Endothelial cell of umbilical vein (primary cell): ENCODE results near the gene BRD1. TPM values are rescaled to one million over a fixed set of nuclear protein-coding genes. Genes with fewer than 3 reads are reported as not detected.

Experiments used
- BruUV-seq: library from RNA; stranded (reverse); fragments of 400-500 nt; replicated peaks from 2 replicates; lab custom pipeline; 2021; lab: Mats Ljungman, UMichigan
- CTCF ChIA-PET: fragments of 300-600, 350-600 bp; sonication (Branson Sonifier 250); formaldehyde crosslinking; loops from one replicate; lab custom pipeline; 2021; ENCODE audit warnings: antibody characterized with exemption, inconsistent platforms; lab: Charles Lee
- POLR2A ChIA-PET: fragments of 300-600, 350-600 bp; sonication (Branson Sonifier 250); formaldehyde crosslinking; loops from one replicate; lab custom pipeline; 2021; ENCODE audit warnings: antibody characterized with exemption, inconsistent platforms; lab: Charles Lee
- DNase-seq: peaks from one replicate; pipeline ENCODE4 v3.0.0-alpha.2; 2011; ENCODE audit warnings: low read depth, low spot score
- FAIRE-seq: peaks from 2 replicates; lab custom pipeline; 2011; peaks lifted over from hg19 to GRCh38; lab: Jason Lieb, UNC
- H2AFZ ChIP-seq: 2 replicates; pipeline ENCODE4 v1.6.0; 2012; ENCODE audit warnings: low read depth, low read length, control low read depth, inconsistent platforms
- H3K27ac ChIP-seq: 2 replicates; pipeline ENCODE4 v1.5.1; 2011; ENCODE audit warnings: low read depth, mild to moderate bottlenecking, control low read depth, low read length, moderate library complexity; ENCODE audit not compliant: insufficient read depth
- H3K27me3 ChIP-seq, 2 experiments: 2 replicates each; pipeline versions ENCODE4 v1.6.0 to v1.6.1; 2011; ENCODE audit warnings: low read length in 2 of 2, mixed read lengths in 1 of 2; ENCODE audit not compliant: control insufficient read depth in 2 of 2, insufficient read depth in 2 of 2
- H3K36me3 ChIP-seq, 2 experiments: 2 replicates in 1 of 2; 3 replicates in 1 of 2; pipeline ENCODE4 v1.5.1; 2011; ENCODE audit warnings: low read length in 2 of 2, mild to moderate bottlenecking in 1 of 2, moderate library complexity in 1 of 2; ENCODE audit not compliant: control insufficient read depth in 2 of 2, insufficient read depth in 2 of 2; ENCODE audit errors: extremely low read depth in 1 of 2
- H3K4me1 ChIP-seq: 3 replicates; pipeline ENCODE4 v1.5.1; 2011; ENCODE audit warnings: mild to moderate bottlenecking, low read length; ENCODE audit not compliant: control insufficient read depth, insufficient read depth; ENCODE audit errors: extremely low read depth
- H3K4me2 ChIP-seq: 2 replicates; pipeline ENCODE4 v1.6.1; 2011; ENCODE audit warnings: low read length, control low read depth, mixed read lengths; ENCODE audit not compliant: insufficient read depth
- H3K4me3 ChIP-seq, 3 experiments: fragments of 200-600 bp in 1 of 3; sonication (generic), shearing (Covaris generic) in 1 of 3; replicated peaks in 1 of 3; 2 replicates each; pipeline ENCODE4 v1.5.1; 2011 to 2016; ENCODE audit warnings: control low read depth in 3 of 3, low read length in 3 of 3, mild to moderate bottlenecking in 2 of 3, inconsistent platforms in 1 of 3, low read depth in 1 of 3, moderate library complexity in 1 of 3; ENCODE audit not compliant: insufficient read depth in 1 of 3
- H3K79me2 ChIP-seq: 2 replicates; pipeline ENCODE4 v1.6.0; 2012; ENCODE audit warnings: low read length, inconsistent platforms; ENCODE audit not compliant: control insufficient read depth, insufficient read depth
- H3K9ac ChIP-seq: replicated peaks from 2 replicates; pipeline ENCODE3; 2011; ENCODE audit warnings: low read length, control low read depth; ENCODE audit not compliant: insufficient read depth; ENCODE audit errors: extremely low read depth
- H3K9me1 ChIP-seq: replicated peaks from 3 replicates; pipeline ENCODE4 v1.6.0; 2011; ENCODE audit warnings: mild to moderate bottlenecking, low read length; ENCODE audit not compliant: control insufficient read depth, insufficient read depth; ENCODE audit errors: extremely low read depth
- H3K9me3 ChIP-seq: replicated peaks from 2 replicates; pipeline ENCODE4 v1.5.1; 2012; ENCODE audit warnings: low read length, inconsistent platforms; ENCODE audit not compliant: control insufficient read depth, insufficient read depth
- H4K20me1 ChIP-seq: replicated peaks from 2 replicates; pipeline ENCODE3; 2011; ENCODE audit warnings: mild to moderate bottlenecking, low read length; ENCODE audit not compliant: control insufficient read depth, insufficient read depth; ENCODE audit errors: extremely low read depth
- EZH2 ChIP-seq: IDR thresholded peaks from 2 replicates; pipeline ENCODE4 v1.6.1; 2012; ENCODE audit warnings: borderline replicate concordance, low read depth, mild to moderate bottlenecking, moderate library complexity, low read length, inconsistent platforms; ENCODE audit not compliant: severe bottlenecking
- FOS ChIP-seq: IDR thresholded peaks from 2 replicates; pipeline ENCODE4 v1.6.1; 2011; ENCODE audit warnings: mild to moderate bottlenecking, low read length, moderate library complexity, borderline replicate concordance; ENCODE audit not compliant: insufficient read depth
- GATA2 ChIP-seq: IDR thresholded peaks from 2 replicates; pipeline ENCODE4 v1.7.0; 2011; ENCODE audit warnings: low read depth, mild to moderate bottlenecking, moderate library complexity, mixed read lengths, low read length; ENCODE audit not compliant: insufficient read length, insufficient read depth
- JUN ChIP-seq: IDR thresholded peaks from 2 replicates; pipeline ENCODE4 v1.6.1; 2011; ENCODE audit warnings: borderline replicate concordance, low read depth; ENCODE audit not compliant: insufficient read length, insufficient read depth
- MAX ChIP-seq: IDR thresholded peaks from 2 replicates; pipeline ENCODE4 v1.6.1; 2011; ENCODE audit not compliant: insufficient read depth, insufficient read length
- MYC ChIP-seq: IDR thresholded peaks from one replicate; pipeline ENCODE4 v1.6.1; 2011; ENCODE audit warnings: mild to moderate bottlenecking, low read depth, low read length
- POLR2AphosphoS5 ChIP-seq: IDR thresholded peaks from 2 replicates; pipeline ENCODE4 v1.6.1; 2012; ENCODE audit warnings: low read depth, mild to moderate bottlenecking, control low read depth, low read length, moderate library complexity; ENCODE audit not compliant: insufficient read depth
- dilution Hi-C: fragments of 300-500 bp; cut with MboI; formaldehyde crosslinking; loops from one replicate; pipeline ENCODE4 v1.15.0; 2019; ENCODE audit warnings: low sequenced_read_pairs; ENCODE audit not compliant: extremely low pct_ligation_motif_present
- intact Hi-C: fragments of 100-400 bp; cut with micrococcal nuclease; formaldehyde crosslinking; loops from one replicate; pipeline ENCODE4 v1.10.0; 2022
- polyA plus RNA-seq, 4 experiments: library from polyadenylated mRNA; depleted of rRNA in 3 of 4; stranded (reverse) in 3 of 4; unstranded in 1 of 4; fragments of >200 nt; gene quantifications; 2 replicates each; pipeline versions ENCODE4 v1.2.1 to v1.2.3, GENCODE V29; 2011 to 2012; ENCODE audit warnings: missing spikeins in 1 of 4
- total RNA-seq: library from RNA; stranded (reverse); gene quantifications from 2 replicates; pipeline ENCODE4 v1.2.3, GENCODE V29; 2021
- TF ChIP-seq, protein P1 (sequence below), 2 donors: IDR thresholded peaks; 1 replicate in 1 of 2; 2 replicates in 1 of 2; pipeline ENCODE4 v1.5.1; 2011; ENCODE audit warnings: low read length in 2 of 2, mild to moderate bottlenecking in 2 of 2, moderate library complexity in 2 of 2, control low read depth in 1 of 2, inconsistent platforms in 1 of 2, low read depth in 1 of 2; ENCODE audit not compliant: insufficient read depth in 1 of 2; ENCODE audit errors: extremely low read depth in 1 of 2

The BRD1 gene
- total and polyA plus RNA-seq, 2 donors (not counting 3 experiments of a cell fraction or from before 2014, with no cell fraction given) = 8.1 to 41.1 TPM

- ChIA-PET CTCF (interaction anchor here (1.3 to 2.6 kb wide), 2 partner anchors 9 to 16 kb away, joined by 3 to 11 read pairs; no protein-coding TSS in a partner anchor), POLR2A (no interaction called here)
- H3K9me3 ChIP-seq = no peaks in the 10 kb centered on the region
- no peak overlapping the region for H3K4me3 ChIP-seq
- H3K79me2 ChIP-seq = peaks cover 21% of the 10 kb centered on the region
- no peak overlapping the region for H3K4me2 ChIP-seq
- dilution Hi-C loops = no loop called here
- FAIRE-seq (no peak), DNase-seq (no peak)
- TF ChIP-seq EZH2 (no peak), POLR2AphosphoS5 (no peak), MAX (no peak), MYC (no peak), FOS (no peak)
- H3K4me1 ChIP-seq = no peaks in the 10 kb centered on the region
- no peak overlapping the region for H3K9ac ChIP-seq
- no peak overlapping the region for H3K27ac ChIP-seq
- intact Hi-C loops = no loop called here
- H2AFZ ChIP-seq = no peak overlapping the region
- no TSS peak for BruUV-seq
- no peaks in the 10 kb centered on the region for H3K27me3 ChIP-seq
- H3K36me3 ChIP-seq = peaks cover 16 to 35% of the 10 kb centered on the region in 2 experiments
- no peaks in the 10 kb centered on the region for H4K20me1 ChIP-seq
- H3K9me1 ChIP-seq = no peaks in the 10 kb centered on the region
Measured at GRCh38 chr22:49775867-49776511, 51.7 kb downstream of the BRD1 start.

DNA sequence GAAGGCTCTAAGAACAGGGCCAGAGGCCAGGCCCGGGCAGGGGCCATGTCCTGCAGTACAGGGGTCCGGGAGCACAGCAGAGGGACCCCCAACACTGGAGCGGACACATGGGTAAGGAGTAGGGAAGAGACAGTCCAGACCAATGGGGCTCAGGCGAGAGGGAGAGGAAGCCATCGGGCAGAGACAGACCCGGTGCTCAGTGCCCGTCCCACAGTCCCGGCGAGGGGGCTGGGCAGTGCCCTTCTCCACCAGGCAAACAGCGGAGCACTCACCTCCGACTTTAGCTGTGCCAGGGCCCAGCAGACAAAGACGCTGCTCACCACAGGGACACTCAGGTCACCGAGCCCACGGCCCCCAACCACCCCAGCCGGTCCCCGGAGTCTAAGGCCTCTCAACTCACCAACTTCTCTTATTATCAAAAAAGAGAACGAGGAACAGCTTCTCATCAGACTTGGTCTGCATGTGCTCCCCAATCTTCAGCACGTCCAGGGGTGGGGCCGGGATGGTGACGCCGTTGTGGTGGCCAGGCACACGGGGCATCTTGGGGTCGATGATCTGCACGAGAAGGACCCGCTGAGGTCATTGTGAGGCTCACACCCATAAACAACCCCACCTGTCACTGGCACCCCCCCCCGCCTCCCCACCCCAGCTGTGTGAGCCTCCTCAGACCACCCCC is 52.3 kb downstream of the BRD1 start:
- peaks cover 14% of the 10 kb centered on the region for H3K79me2 ChIP-seq
- H3K4me3 ChIP-seq = no peak overlapping the region
- no peak overlapping the region for H3K4me2 ChIP-seq
- dilution Hi-C loops (no loop called here), intact Hi-C loops (no loop called here)
- no peaks in the 10 kb centered on the region for H3K4me1 ChIP-seq
- FAIRE-seq (no peak), DNase-seq (no peak)
- no peaks in the 10 kb centered on the region for H4K20me1 ChIP-seq
- no TSS peak for BruUV-seq
- no peak overlapping the region for H3K27ac ChIP-seq
- TF ChIP-seq, protein P1, sequence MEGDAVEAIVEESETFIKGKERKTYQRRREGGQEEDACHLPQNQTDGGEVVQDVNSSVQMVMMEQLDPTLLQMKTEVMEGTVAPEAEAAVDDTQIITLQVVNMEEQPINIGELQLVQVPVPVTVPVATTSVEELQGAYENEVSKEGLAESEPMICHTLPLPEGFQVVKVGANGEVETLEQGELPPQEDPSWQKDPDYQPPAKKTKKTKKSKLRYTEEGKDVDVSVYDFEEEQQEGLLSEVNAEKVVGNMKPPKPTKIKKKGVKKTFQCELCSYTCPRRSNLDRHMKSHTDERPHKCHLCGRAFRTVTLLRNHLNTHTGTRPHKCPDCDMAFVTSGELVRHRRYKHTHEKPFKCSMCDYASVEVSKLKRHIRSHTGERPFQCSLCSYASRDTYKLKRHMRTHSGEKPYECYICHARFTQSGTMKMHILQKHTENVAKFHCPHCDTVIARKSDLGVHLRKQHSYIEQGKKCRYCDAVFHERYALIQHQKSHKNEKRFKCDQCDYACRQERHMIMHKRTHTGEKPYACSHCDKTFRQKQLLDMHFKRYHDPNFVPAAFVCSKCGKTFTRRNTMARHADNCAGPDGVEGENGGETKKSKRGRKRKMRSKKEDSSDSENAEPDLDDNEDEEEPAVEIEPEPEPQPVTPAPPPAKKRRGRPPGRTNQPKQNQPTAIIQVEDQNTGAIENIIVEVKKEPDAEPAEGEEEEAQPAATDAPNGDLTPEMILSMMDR (IDR thresholded peaks at IDR 0.05; ENCODE audit: extremely low read depth in 1 of 2, insufficient read depth in 1 of 2, low read depth in 1 of 2, low read length in 2 of 2) = no peak
- TF ChIP-seq GATA2 = no peak
- no peak for TF ChIP-seq JUN
- no peak for TF ChIP-seq MAX
- no peak for TF ChIP-seq FOS
- ChIA-PET CTCF (interaction anchor here (1.3 to 2.6 kb wide), 2 partner anchors 8 to 17 kb away, joined by 3 to 11 read pairs; no protein-coding TSS in a partner anchor), POLR2A (no interaction called here)
- no peak overlapping the region for H3K9ac ChIP-seq
- peaks cover 16 to 35% of the 10 kb centered on the region in 2 experiments for H3K36me3 ChIP-seq
- no peaks in the 10 kb centered on the region for H3K9me1 ChIP-seq
- no peaks in the 10 kb centered on the region for H3K9me3 ChIP-seq
- H2AFZ ChIP-seq = no peak overlapping the region
- no peaks in the 10 kb centered on the region for H3K27me3 ChIP-seq
